AG09319 (cell line): ENCODE results near the gene ADARB1.

Source experiments
- DNase-seq: peaks from one replicate; pipeline ENCODE4 v3.0.0-alpha.2; 2010; ENCODE audit warnings: low read depth; ENCODE audit errors: extremely low read depth
- CTCF ChIP-seq: IDR thresholded peaks from 2 replicates; pipeline ENCODE4 v1.5.1; 2011; ENCODE audit warnings: low read depth, mild to moderate bottlenecking, inconsistent platforms, low read length, moderate library complexity

The ADARB1 gene

GRCh38 chr21:45158491-45159423 lies 84.4 kb downstream of the ADARB1 start:
- no peak for DNase-seq
- TF ChIP-seq CTCF, result no peak

- TF ChIP-seq CTCF, result no peak
- DNase-seq, result no peak
These were observed 85.8 kb downstream of the ADARB1 start for GRCh38 chr21:45160198-45160597.

GRCh38 chr21:45161038-45161945 lies 86.9 kb downstream of the ADARB1 start:
- DNase-seq, result no peak
- no peak for TF ChIP-seq CTCF

GRCh38 chr21:45162115-45162514 lies 87.7 kb downstream of the ADARB1 start:
- no peak for DNase-seq
- TF ChIP-seq CTCF, result no peak

GRCh38 chr21:45162809-45163208 lies 88.4 kb downstream of the ADARB1 start:
- no peak for TF ChIP-seq CTCF
- no peak for DNase-seq

- no peak for TF ChIP-seq CTCF
- DNase-seq, result no peak
These were observed 89.2 kb downstream of the ADARB1 start for GRCh38 chr21:45163413-45164123.
